Stimulated activated CD4-positive, alpha-beta T cell treated with anti-CD3 and anti-CD28 coated beads, Interleukin-1b, Interleukin-23, amount 100 ng/mL, for 1 hour (primary cell): ENCODE measurements around the gene PLEKHA7.
"Not testable (repeated sequence)": the region's sequence is repeated elsewhere in the genome, so short reads cannot be mapped to it uniquely, and the experiment has no call there.

Source experiments
- DNase-seq, 2 donors: peaks; one replicate each; pipeline ENCODE4 v3.0.0-alpha.2; 2020; ENCODE audit warnings: low read depth in 2 of 2

The PLEKHA7 gene

DNA sequence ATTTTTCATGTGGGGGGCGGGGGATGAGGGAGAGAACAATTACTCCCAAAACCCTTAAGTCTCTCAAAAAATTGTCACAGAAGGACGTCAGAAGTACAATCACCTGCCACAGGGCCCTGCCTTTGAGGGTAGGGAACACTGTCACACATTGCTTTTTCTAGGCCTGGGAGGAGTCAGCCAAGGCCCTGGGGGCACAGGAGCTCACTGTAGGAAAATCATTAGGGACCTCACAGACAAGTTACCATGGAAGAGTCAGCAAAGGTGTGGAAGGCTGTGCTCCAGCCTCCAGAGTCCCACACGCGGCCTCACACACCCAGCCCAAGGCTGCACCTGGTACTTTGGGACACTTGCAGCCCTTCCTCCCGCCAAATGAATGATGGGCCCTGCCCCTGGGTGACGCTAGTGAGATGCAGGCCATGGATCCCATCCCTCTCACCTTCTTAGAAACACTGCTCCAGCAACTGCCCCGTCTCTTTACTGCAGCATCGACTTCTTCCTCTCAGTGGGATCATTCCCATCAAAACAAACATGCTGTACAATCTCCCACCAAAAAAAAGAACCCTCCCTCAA lies 3.3 kb downstream of the PLEKHA7 start:
- DNase-seq: no peak

DNA sequence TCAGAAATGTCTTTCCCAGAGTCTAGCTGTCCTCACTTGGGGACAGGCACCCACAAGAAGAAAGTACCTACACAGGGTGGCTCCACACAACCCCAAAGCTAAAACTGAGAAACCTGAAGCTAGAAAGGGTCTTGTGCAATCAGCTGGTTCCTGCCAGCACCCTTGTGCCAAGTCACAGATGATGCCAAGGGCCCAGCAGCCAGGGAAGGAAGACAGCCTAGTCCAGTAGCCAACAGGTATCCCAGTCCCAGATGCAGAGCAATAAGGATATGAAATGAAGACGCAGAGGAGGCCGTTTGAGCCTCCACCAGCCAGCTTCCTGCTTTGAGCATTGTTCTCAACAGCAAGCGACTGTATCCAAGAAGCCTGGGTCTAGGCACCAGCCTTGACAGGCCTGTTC lies 6.1 kb downstream of the PLEKHA7 start:
- DNase-seq: no peak

DNA sequence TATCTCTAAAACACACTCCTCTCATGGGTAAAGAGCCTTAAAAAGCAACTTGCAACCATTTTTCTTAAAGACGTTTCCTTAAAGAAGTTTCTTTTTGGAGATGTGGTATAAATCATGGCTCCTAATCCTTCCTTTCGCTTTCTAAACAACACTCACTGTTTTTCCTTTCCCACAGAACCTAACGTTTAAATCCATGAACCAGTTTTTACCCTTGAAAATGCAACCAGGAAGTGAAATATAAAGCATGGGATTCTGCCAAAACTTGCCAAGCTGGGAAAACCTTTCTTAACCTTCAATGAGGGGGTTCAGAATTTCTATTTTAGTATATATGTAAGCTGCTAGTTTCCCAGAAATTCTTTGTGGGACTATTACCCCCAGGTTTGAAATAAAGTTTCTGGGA lies 8.6 kb downstream of the PLEKHA7 start:
- no peak for DNase-seq

DNA sequence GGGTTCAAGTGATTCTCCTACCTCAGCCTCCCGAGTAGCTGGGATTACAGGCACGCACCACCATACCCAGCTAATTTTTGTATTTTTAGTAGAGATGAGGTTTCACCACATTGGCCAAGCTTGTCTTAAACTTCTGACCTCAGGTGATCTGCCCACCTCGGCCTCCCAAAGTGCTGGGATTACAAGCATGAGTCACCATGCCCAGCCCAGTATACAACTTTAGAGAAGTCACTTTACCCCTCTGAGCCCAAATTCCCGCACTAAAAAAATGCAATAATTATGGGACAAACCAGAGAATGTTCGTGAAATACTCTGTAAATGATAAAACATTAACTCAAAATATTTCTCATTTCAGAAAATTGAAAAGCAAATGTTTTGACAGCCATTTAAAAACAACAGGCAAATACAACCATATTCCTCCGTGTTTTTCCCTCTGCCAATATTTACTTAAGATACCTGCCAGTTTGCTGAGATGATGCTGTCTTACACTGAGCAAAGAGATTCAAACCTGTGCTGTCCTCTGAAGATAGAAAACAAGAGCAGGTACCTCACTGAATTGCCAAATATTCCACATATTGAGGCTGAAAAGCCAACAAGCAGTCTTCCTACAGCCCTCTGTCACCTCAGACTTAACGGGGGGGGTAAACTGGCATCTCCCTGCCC lies 9.6 kb downstream of the PLEKHA7 start:
- no peak for DNase-seq

DNA sequence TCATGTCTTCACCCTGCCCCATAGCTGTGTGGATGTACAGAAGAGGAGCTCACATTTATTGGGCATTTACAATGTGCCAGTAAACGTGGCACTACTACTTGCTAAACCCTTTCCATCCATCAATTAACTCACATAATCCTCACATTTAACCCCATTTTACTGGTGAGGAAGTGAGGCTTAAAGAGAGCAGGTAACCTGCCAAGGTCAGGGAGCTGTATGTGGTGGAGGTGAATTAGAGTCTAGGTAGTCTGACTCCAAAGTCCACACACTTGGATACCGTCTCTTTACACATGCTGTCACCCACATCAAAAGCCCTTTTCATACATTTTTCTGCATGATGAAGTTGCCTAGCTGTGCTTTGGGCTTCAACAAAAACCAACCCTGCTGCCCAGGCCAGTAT lies 10.8 kb downstream of the PLEKHA7 start:
- no peak for DNase-seq

DNA sequence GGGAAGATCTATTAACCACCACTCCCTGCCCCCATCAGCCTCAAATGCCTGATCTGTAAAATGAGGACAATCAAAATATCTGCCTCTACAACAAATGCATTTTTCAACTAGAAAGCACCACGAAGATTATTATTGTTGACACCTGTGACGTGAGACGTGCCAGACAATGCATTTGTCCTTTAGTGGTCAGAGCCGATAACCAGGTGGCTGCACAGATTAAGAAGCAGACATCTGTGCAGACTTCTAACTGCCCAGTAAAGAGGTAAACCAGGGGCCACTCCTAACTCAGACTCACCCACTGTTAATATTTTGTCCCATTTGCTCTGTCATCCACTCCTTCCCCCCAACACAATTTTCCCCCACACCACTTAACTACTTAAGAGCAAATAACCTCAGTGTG lies 11.7 kb downstream of the PLEKHA7 start:
- DNase-seq: no peak

DNA sequence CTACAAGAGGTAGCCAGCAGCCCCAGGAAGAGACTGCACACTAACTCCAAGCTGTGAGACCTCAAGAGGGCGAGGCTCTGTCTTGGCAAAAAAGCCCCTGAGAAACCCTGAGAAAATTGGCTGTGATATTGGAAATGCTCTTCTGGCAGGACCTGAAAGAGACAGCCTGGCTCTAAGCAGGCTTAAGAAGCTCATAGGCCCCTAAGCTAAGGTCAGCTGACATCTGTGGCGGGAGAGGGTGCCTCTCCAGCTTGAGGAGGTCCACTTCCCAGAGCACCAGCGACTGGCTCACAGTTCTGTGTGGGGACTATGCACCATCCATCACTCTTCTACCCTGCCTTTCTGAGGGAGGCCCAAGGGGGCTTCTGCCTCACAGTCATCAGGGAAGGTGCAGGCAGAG lies 12.4 kb downstream of the PLEKHA7 start:
- DNase-seq: no peak

DNA sequence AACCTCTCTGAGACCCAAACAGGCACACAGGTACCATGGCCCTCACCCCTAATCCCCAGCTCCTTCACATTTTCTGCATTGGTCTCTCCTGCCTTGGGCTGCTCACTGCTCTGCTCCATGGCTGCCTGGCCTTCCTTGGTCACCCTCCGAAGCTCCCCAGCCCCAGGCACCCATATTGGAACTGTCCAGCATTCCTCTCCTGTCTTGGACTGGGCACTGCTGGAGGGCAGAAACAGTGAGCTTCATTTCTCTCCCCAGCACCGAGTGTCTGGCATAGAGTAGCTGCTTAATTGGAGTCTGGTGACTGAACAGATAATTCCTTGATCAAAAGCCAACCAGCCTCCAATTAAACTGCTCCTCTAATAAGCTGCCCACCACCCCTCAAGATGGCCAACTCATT lies 13.2 kb downstream of the PLEKHA7 start:
- no peak for DNase-seq

DNA sequence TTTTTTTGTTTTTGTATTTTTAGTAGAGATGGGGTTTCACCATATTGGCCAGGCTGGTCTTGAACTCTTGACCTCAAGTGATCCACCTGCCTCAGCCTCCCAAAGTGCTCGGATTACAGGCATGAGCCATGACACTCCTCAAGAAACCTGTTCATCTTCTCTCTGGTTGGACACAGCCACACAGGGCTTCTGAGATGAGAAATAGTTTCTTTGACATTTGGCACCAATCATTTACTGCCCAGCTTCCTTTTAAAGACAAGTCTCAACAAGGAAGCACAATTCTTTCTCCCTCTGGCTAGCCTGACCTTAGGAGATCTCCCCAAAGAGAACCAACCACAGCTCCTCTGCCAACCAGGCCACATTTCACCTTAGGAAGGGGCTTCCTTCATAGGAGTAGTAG lies 14.0 kb downstream of the PLEKHA7 start:
- not testable (repeated sequence) for DNase-seq

DNA sequence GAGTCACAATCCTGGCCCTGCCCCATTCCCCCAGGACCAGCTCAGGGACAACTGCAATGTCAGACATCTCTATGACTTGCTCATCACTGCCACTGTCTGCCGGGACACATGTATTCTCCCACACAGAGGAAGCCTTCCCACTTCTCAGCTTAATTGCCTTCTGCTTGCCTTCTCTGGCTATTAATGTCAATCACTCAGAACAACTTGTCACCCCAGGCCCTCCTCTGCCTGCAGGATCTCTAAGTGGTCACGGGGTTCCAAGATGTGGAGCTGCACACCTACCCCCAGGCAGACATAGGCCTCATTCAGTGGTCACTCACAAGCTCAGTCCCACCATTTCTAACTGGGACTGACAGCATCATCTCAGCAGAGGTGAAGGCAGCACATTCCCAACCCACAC lies 15.1 kb downstream of the PLEKHA7 start:
- DNase-seq: no peak

DNA sequence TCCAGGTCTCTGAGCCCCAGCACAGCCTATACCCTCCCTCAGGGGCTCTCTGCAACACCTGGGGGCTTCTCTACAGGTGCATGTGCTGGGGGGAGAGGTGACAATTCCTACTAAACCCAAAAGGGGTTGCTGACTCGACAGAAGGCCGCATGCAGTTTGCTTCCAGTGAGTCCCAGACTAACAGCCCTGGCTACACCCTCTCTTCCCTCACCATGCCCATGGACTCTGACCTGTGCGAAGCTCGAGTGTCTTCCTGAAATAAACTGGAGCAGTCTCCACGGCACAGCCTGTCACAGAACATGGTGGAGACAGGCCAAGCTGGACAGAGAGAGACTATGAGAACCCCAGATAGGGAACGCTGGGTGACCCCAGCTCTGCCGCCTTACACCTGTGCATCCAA lies 16.6 kb downstream of the PLEKHA7 start:
- no peak for DNase-seq

DNA sequence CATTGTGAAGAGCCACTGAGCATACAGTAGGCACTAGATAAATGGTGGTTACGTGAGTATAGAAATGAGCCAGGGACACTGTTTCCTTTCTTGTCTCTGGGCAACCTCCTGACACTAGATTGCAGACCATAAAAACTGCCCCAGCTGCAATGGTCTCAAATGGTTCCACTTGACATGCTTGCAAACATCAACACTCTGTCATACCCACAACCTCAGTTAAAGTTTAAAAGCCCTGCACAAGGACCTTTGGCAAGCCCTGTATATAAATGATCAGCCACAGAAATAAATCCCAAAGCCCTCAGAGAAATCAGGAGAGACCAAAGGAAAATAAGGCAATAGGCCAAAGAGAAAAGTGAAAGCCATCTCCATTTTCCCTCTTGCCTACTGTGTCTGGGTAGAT lies 20.7 kb downstream of the PLEKHA7 start:
- no peak for DNase-seq

DNA sequence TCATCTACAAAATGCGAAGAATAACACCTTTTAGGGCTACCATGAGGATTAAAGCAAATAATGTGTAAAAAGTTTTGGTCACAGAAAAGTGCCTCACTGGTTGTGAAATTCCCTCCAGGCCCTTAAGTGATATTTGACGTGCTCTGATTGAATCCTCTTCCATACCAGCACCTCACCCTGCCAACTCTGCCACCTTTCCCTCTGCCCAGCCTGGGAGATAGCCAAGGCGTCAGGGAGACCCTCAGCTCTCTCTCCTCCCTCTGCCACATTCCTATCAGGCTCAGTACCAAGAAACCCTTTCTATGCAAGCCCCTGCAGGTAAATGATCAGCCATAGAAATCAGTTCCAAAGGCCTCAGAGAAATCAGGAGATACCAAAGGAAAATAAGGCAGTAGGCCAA lies 21.4 kb downstream of the PLEKHA7 start:
- DNase-seq: no peak

DNA sequence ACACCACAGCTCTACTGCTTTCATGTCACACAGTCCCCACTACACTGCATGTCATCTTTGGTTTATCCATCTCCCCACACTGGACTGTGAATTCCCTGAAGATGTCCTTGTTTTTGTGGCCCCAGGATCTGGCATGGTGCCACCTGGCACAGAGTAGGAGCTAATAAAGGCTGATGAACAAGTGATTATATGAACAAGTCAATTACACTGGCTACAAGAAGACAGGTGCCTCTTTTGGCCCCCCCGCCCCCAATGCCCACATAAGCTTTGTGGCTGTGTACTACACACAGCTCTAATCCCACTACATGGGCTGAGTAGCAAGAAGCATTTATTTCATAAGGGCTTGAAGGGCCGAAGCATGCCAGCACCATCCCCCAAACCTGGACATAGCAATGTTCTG lies 24.7 kb downstream of the PLEKHA7 start:
- DNase-seq: no peak

DNA sequence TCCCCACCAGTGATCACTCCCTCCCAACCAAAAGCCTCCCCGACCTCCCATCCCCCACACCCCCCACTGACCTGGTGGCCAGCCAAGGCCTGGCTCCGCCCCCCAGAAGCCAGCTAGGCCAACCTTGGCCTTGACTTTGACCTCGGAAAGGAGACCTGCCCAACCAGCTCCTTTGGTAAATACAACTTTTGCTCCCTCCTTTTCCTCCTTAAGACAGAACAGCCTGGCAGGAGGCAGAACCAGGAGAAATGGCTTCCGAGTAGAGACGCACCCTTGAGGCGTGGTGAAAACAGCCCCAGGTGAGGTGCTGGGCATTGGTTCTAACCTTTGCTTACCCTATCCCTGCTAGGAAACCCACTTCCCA lies 27.0 kb downstream of the PLEKHA7 start:
- DNase-seq: no peak

DNA sequence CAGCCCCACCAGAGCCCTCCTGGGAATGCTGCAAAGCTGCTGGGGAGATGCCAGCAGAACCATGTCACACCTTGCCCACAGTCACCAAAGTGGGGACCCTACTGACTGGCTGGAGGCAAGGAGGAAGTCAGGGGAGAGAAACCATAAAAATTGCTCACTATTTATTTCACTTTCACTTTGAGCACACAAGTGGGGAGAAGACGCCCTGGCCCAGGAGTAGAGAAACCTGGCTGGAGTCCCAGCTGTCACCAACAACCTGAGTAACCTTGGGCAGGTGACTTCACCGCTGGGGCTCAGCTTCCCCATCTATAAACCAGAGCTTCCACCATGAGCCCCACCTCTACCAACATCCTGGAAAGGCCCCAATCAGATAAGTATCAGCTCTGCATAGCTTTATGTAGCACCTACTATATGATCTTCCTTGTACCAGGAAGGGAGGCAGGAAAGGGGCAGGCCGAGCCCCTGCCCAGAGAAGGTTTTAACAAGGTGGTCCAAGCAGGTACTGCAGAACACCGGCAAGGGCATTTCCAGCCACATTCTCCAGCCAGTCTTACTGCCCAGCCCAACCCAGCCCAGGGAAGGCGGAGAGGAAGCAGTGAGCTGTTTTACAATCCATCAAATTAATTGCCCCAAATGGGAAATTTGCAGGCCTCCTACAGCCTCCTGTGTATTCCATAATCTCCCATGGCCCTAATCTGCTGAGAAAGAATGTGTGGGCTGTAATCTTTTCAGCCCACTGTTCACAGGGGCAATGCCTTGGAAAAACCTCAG lies 27.6 kb downstream of the PLEKHA7 start:
- peak in 1 of 2 donors; percentile 5 for DNase-seq

DNA sequence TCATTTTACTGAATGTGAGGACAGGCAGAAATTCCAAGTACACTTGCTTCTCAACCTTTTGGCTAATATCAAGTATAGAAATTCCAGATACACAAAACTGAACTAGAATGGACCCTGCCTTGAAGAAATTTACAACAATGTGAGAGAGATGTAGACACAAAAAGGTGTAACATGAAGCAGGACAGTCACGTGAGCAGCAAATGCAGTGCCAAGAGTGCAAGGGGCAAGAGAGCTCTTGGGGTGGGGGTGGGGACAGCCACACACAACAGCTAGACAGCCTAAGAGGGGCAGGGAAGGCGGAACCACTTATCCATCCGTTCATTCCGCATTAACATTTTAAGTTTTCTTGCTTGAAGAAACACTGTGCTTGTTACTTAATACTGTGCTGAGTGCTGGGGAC lies 28.9 kb downstream of the PLEKHA7 start:
- no peak for DNase-seq

DNA sequence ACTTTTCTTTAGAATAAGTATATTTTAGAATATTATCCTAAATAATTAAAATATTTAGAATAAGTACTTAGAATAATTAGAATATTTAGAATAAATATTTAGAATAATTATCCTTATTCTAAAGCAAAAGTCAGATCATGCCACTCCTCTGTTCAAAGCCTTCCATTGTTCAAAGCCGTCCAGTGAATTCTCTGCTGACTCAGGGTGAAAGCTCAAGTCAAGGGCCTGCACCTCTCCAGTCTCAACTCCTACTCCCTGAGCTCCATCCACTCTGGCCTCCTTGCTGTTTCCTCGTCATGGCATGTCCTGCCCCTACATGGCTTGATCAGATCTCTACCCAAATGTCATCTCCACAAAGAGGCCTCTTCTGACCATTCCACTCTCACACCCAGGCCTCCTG lies 30.0 kb downstream of the PLEKHA7 start:
- DNase-seq: no peak

DNA sequence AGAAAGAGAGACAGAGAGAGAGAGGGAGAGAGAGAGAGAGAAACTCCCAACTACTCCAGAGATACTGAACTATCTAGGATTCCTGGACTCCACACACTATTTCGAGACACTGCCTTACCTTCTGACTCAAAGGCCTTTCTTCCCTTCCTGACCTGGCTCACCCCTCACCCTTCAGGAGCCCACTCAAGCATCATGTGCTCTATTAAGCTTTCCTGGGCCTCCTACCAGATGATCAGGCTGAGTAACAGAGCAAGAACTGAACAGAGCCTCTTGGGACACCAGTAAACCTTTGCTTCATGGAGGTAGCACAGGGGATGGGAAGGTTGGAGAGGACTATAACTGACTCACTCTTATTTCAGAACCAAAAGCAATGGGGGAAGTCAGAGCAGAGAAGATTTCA lies 31.4 kb downstream of the PLEKHA7 start:
- DNase-seq: no peak

DNA sequence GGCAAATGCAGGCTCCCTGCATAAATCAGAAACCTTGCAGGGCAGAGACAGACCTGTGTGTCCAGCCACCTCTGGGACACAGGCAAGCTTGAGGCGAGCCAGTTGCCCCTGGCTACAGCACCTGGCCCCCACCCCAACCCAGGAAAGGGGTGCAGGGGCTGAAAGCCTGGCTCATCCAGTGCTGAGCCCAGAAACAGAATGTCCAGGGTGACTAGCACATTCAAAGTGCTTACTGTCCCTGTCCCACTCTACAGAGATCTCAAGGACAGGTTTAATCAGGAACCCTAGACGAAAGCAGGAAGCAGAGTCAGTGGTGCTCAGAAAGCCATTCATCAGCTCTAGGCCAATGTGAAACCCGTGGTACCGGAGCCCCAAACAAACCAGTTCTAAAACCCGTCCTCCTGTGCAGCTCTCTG lies 31.9 kb downstream of the PLEKHA7 start:
- no peak for DNase-seq

DNA sequence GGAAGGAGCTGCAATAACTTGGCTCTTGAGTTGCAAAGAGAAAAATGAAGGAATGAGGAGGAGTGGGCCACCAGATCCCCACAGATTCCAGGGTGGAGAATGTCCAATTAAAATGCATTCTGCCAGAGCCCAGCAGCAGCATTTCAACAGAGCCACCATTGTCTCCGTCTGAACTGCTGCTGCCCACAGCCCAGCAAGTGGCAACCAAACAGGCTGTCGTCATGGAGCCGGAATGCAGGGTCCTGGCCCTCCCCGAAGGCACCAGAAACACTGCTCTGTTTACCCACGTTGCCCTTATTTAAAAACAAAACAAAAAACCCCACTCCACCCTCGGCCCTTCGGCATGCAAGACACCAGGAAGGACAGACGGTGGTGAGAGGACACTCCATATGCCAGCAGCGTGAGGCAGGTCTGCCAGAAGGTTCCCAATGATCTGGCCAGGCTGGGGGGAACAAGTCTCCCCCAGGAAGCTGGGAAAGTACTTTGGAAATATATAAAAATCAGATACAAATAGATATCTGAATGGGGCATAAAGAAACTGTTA lies 32.5 kb downstream of the PLEKHA7 start:
- DNase-seq: no peak

DNA sequence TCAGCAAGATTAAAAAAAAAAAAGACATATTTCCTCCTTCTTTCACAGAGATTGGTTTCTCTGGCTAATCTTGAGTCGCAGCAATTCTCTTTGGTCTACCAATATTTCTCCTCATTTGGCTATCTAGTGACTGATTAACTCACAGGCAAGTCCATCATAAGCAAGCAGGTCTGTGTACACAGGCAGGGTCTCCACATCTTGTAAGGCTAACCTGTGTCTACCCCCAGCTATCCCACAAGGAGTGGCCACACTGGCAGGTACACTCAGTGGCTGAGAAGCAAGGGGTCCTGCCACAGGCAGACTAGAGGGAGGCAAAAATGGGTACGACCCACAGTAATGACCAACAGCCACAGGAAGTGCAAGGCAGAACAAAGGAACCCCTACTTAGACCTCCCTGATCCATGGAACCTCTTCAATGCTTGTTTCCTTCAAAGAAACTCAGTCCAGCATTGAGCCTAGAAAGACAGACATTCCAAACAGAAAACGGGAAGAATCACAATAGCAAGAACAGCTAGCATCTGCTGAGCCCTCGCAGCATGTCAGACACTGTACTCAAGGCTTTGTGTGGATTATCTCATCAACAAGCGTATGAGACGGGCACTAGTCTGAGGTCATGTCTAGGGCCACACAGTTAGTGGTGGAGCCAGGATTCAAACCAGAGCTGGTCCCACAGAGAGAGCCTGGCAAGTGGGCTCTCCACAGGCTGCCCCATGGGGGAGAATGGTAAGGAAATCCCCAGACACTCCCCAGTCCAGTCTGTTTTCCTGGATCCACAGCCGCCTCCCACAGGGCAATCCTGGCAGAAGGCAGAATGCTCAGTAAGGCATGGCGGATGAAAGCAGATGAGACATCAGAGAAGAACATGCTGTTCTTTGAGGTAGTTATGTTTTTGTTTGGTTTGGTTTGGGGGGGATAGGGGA lies 34.3 kb downstream of the PLEKHA7 start:
- DNase-seq: no peak
